ENCODE results near the gene NOD2. TPM values are rescaled to one million over a fixed set of nuclear protein-coding genes. Genes with fewer than 3 reads are reported as not detected.

The NOD2 gene
- total RNA-seq, 1 donor from 2014 or later, result 2.9 TPM

GRCh38 chr16:50670476-50670875 is 22.9 kb upstream of the NOD2 start:
- DNase-seq (no peak), ATAC-seq (ENCODE audit: low read depth) (no peak)
- ChIA-PET CTCF (interaction anchor here (1.6 to 12.2 kb wide), 4 partner anchors 10 to 136 kb away, joined by 3 to 169 read pairs (median 26); partner anchors contain the start of gene SNX20), POLR2A (interaction anchor here (5.6 kb wide), 1 partner anchor 10 kb away, joined by 36 read pairs; the partner anchor contains the start of gene SNX20)
- Mint-ChIP-seq H3K4me3 (no peak overlapping the region), H3K9me3 (peaks cover 5% of the 10 kb centered on the region), H3K27ac (peak overlapping the region; percentile 37), H3K36me3 (ENCODE audit: low read depth) (peaks cover 65% of the 10 kb centered on the region), H3K4me1 (peaks cover 13% of the 10 kb centered on the region), H3K27me3 (no peaks in the 10 kb centered on the region)
- intact Hi-C loops (cut with micrococcal nuclease), result no loop called here
- TF ChIP-seq CTCF (IDR thresholded peaks at IDR 0.05), result no peak

GRCh38 chr16:50671644-50672260 is 21.7 kb upstream of the NOD2 start:
- POLR2A ChIA-PET, result interaction anchor here (0.6 to 1.8 kb wide), 5 partner anchors 9 to 377 kb away, joined by 4 to 7 read pairs (median 4); partner anchors contain the start of gene SNX20
- CTCF ChIA-PET, result interaction anchor here (0.8 to 12.2 kb wide), 11 partner anchors 9 to 462 kb away, joined by 3 to 169 read pairs (median 4); partner anchors contain the start of genes CYLD and SNX20
- Mint-ChIP-seq H3K4me1 (peaks cover 7% of the 10 kb centered on the region), H3K27ac (peak overlapping the region; percentile 46), H3K36me3 (ENCODE audit: low read depth) (peaks cover 78% of the 10 kb centered on the region), H3K4me3 (no peak overlapping the region), H3K27me3 (no peaks in the 10 kb centered on the region), H3K9me3 (peaks cover 5% of the 10 kb centered on the region)
- TF ChIP-seq CTCF (IDR thresholded peaks at IDR 0.05), result no peak
- no peak for DNase-seq
- peak; percentile 36 for ATAC-seq (ENCODE audit: low read depth)
- intact Hi-C loops (cut with micrococcal nuclease), result loop anchor here (1.0 kb wide), 1 partner anchor 76 kb away; no protein-coding TSS in a partner anchor

GRCh38 chr16:50673496-50674275 is 19.7 kb upstream of the NOD2 start:
- intact Hi-C loops (cut with micrococcal nuclease), result no loop called here
- ChIA-PET CTCF (interaction anchor here (1.5 to 12.2 kb wide), 3 partner anchors 72 to 464 kb away, joined by 4 to 169 read pairs (median 32); no protein-coding TSS in a partner anchor), POLR2A (interaction anchor here (1.3 kb wide), 2 partner anchors 63 to 608 kb away, joined by 3 read pairs; partner anchors contain the start of gene HEATR3)
- Mint-ChIP-seq H3K27ac (no peak overlapping the region), H3K9me3 (peaks cover 5% of the 10 kb centered on the region), H3K27me3 (no peaks in the 10 kb centered on the region), H3K4me1 (peaks cover 8% of the 10 kb centered on the region), H3K36me3 (ENCODE audit: low read depth) (peaks cover 89% of the 10 kb centered on the region), H3K4me3 (no peak overlapping the region)
- TF ChIP-seq CTCF (IDR thresholded peaks at IDR 0.05), result no peak
- ATAC-seq (ENCODE audit: low read depth) (no peak), DNase-seq (no peak)

GRCh38 chr16:50674831-50675230 is 18.6 kb upstream of the NOD2 start:
- peaks cover 5% of the 10 kb centered on the region for H3K9me3 Mint-ChIP-seq
- no peak for DNase-seq
- TF ChIP-seq CTCF (IDR thresholded peaks at IDR 0.05), result no peak
- intact Hi-C loops (cut with micrococcal nuclease), result no loop called here
- peaks cover 92% of the 10 kb centered on the region for H3K36me3 Mint-ChIP-seq (ENCODE audit: low read depth)
- peaks cover 20% of the 10 kb centered on the region for H3K4me1 Mint-ChIP-seq
- H3K27ac Mint-ChIP-seq, result no peak overlapping the region
- no peaks in the 10 kb centered on the region for H3K27me3 Mint-ChIP-seq
- CTCF ChIA-PET, result interaction anchor here (1.1 to 12.2 kb wide), 2 partner anchors 8 to 71 kb away, joined by 5 to 169 read pairs; no protein-coding TSS in a partner anchor
- H3K4me3 Mint-ChIP-seq, result no peak overlapping the region
- ATAC-seq (ENCODE audit: low read depth), result no peak
- POLR2A ChIA-PET, result interaction anchor here (1.0 to 1.3 kb wide), 2 partner anchors 9 to 61 kb away, joined by 3 to 4 read pairs; no protein-coding TSS in a partner anchor
